GM12801 (cell line): ENCODE data around the gene MAP3K10.

Source experiments
- TF ChIP-seq, protein P1 (sequence below): IDR thresholded peaks from one replicate; pipeline ENCODE4 v1.5.1; 2011; ENCODE audit warnings: control low read depth; ENCODE audit not compliant: insufficient read length; ENCODE audit errors: extremely low read depth

Gene MAP3K10

DNA sequence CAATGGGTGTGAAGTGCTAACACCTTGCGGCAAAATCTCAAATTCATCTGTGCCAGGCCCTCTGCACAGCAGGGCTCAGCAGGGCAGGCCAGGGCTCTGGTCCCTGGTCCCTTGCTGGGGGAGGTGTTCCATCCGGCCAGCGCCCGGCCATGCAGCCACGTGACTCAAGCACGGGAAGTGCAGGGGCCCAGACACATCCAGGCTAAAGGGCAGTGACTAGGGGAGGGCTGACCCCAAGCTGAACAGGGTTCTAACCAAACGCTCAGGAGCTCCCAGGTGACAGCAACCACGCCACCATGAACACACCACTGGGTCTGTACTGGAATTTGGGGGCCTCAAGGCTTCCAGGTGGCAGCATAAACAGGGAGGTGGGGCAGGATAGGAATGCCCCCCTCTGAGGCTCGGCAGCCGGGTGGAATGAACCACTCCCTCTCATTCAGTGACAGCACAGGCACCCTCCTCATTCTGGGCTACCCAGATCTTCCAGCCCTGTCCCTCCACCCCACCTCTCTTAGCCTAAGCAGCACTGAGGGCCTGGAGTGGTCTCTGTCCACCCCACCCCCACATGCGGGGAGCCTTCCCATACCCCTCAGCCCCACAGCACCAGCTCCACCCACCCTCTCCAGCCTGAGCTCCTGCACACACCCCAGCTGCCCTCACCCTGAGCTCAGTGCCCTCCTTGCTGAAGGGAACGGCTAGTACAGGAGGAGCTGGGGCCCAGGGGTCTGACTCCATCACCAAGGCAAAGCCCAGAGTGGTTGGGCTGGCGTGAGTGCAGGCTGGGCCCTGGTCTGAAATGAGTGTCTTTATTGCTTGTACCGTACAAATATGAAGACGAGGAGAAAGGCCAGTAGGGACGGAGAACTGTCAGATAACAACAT lies 40.6 kb downstream of the MAP3K10 start:
- TF ChIP-seq, protein P1, sequence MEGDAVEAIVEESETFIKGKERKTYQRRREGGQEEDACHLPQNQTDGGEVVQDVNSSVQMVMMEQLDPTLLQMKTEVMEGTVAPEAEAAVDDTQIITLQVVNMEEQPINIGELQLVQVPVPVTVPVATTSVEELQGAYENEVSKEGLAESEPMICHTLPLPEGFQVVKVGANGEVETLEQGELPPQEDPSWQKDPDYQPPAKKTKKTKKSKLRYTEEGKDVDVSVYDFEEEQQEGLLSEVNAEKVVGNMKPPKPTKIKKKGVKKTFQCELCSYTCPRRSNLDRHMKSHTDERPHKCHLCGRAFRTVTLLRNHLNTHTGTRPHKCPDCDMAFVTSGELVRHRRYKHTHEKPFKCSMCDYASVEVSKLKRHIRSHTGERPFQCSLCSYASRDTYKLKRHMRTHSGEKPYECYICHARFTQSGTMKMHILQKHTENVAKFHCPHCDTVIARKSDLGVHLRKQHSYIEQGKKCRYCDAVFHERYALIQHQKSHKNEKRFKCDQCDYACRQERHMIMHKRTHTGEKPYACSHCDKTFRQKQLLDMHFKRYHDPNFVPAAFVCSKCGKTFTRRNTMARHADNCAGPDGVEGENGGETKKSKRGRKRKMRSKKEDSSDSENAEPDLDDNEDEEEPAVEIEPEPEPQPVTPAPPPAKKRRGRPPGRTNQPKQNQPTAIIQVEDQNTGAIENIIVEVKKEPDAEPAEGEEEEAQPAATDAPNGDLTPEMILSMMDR: no peak

DNA sequence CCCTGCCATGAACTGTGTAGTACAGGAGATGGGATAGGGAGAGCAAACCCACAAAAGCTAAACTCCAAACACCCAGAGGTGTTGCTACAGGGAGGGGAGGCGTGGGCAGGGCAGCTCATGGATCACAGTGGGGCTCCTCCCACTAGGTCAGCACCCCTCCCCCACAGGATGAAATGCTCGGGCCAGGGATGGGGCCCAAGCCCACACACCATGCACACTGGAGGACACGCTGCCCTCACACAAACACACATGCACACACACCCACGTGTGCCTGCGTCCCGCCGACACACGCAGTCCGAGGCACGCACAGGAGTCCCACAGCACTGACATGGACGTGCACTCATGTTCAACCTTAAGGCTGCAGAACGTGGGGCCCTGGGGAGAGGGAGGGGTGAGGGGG lies 41.3 kb downstream of the MAP3K10 start:
- TF ChIP-seq, protein P1: no peak

DNA sequence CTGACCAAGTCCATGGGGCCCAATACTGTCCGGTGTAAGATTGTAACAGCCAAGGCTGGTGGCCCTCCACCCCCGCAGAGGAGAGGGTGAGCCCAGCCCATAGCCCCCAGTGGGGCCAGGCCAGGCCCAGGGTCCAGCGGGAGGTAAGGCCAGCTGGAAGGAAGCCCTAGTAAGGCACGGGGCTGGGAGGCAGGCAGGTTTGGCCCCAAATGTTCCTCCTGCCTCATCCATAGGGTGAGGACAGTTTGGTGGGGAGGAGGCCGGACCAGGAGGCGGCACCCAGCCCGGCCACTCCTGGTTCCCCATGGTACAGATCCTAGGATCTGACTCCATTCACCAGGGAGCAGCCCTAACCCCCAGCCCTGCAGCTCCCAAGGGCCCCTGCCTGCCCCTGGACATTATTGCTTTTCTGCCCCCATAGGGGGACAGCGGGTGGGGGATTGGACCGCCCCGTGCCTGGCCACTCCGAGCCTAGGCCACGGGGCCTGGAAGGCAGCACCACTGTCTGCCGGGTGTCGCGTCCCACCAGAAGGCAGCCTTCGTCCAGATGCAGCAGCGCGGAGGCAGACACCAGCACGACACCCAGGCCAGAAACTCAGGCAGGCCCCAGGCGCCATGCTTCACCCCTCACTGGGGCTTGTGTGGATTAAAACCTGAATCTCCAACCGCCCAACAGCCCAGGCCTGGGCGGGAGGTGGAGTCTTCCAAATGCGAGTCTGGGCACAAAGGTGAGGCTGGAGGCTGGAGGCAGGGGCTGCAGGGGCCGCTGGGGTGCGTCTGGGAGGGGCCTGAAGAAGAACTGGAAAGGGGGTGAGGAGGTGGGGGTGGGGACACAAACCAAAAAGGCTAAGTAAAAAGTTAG lies 42.0 kb downstream of the MAP3K10 start:
- TF ChIP-seq, protein P1: no peak

DNA sequence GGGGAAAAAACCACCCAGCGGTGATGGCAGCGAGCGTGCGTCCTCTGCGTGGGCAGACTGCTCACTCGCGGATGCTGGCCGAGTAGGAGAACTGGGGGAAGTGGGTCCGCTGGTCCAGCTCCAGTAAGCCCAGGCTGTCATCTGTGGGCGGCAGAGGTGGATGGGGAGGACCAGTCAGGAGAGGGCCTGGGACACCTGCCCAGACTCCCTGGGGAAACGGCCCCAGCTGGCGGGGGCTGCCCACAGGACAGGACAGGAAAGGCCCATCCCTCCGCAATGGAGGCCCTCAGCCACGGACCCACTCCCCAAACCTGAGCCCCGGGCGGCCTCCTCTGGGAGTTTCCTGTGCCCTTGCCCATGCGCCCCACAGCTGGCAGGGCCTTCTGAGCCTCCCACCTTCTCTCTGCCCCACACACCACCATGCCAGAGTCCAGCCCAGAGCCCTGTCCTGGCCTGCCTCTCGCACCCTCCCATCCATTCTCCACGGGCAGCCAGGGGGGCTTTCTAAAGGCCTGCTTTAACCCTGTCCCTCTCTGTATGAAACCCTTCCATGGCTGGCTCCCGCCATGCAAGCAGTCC lies 42.7 kb downstream of the MAP3K10 start:
- TF ChIP-seq, protein P1: no peak

DNA sequence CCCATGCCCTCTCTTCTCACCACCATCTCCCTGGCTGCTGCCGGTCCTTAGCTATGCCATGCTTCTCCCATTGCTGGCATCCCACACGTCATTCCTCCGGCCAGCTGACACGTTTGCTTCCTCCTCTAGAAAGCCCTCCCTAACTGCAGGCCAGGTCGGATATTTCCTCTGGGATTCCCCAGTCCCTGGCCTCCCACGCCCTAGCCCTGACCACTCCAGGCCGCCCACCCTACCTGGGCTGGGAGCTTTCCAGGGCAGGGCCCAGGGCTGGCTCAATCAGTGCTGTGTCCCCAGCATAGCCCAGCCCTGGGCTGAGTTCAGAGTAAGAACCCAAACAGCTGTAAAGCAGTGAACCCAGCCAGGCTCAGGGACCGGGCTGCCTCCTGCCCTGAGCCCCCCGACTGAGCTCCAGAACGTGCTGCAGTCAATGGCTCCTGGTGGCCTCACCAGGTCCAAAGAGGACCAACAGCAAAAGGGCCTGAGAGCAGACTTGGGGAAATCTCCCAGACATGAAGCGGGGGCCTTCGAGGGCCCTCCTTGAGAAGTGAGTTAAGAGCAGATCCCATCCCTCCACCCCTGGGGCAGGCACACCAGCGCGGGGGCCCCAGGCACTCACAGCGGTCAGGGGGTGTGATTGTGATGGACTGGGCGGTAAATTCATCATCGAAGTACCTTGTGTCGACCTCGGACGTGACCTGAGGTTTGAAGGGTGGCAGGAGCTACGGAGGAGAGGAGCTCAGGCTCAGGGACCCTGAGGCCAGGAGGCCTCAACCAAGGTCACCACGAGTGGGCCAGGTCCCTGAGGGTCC lies 43.4 kb downstream of the MAP3K10 start:
- TF ChIP-seq, protein P1: no peak

DNA sequence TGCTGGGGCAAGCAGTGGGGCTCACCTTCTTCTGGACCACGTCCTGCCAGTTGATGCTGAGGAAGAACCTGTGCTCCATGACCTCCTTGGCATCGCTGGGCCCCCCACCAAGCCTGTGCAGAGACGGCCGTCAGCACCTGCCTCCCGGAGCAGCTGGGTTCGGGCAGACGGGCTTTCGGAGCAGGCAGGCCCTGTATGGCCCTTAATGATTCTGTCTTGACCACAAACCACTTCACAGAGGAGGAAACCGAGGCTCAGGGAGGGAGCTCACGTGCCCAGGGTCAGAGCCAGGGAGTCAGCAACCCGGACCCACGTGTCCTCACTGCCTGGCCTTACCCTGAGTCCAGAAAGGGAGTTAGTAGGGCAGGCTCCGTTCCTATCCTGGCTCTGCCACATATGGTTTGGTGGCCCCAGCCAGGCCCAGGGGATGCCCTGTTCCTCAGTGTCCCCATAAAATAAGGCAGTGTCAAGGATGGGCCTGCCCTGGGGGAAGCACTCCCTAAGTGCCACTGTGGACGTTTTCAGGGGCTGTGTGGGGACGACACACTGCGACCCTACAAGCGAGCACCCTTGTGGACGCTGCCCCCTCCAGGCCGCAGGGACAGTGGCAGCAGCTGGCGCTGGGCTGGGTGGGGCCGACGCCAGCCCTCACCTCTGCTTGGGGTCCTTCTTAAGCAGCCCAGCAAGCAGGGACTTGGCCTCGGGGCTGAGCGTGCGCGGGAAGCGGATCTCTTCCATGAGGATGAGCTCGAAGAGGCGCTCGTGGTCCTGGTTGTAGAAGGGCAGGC lies 44.2 kb downstream of the MAP3K10 start:
- TF ChIP-seq, protein P1: no peak
